ENCODE results near the gene HIVEP3. TPM values are rescaled to one million over a fixed set of nuclear protein-coding genes. Genes with fewer than 3 reads are reported as not detected.

Gene HIVEP3
- total RNA-seq, 1 experiment from 2014 or later = not detected

DNA sequence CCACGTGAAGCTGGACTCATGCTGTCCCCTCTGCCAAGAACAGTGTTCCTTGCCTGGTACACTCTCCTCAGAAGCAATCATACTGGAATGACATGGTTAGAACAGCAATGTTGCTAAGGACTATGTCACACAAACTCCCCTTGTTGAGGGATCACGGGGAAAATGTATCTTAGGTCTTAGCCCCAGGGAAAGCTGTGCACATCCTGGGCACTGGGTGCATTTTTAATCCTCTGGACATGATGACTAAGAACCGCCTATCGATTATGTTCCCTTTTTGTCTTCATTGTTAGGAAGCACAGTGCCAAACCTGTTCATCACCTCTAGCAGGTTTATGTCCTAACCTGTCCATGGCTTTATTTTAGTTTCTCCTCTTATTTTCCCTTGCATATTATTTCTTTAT lies 115.1 kb downstream of the HIVEP3 start:
- in situ Hi-C loops (cut with HindIII; ENCODE audit: low sequenced_read_pairs) = no loop called here
- peak; percentile 48 for DNase-seq (ENCODE audit: low spot score)

- peak; percentile 76 for DNase-seq (ENCODE audit: low spot score)
- in situ Hi-C loops (cut with HindIII; ENCODE audit: low sequenced_read_pairs) = no loop called here
Observed at GRCh38 chr1:41802532-41803501, 115.9 kb downstream of the HIVEP3 start.

DNA sequence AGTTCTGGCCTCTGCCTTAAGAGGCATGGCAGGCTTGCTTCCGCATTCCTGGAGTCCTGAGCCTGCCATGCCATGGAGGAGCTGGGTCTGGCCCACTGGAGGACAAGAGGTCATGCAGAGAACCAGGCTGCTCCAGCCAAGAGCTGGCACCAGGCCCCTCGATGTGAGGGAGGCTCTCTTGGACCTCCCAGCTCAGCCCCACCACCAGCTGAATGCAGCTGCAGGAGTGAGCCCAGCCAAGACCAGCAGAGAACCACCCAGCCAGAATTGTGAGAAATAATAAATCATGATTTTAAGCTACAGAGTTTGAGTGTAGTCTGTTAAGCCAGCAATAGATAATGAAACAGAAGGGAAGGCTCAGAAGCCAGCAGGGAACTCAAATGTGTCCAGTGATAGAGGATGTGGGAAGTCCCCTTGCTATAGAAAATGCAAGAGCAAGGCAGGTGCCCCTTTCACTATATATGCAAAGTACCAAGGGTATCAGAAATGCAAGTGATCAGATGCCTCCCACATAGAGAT lies 118.4 kb downstream of the HIVEP3 start:
- peak; percentile 56 for DNase-seq (ENCODE audit: low spot score)
- in situ Hi-C loops (cut with HindIII; ENCODE audit: low sequenced_read_pairs) = no loop called here

GRCh38 chr1:41799723-41800122 lies 119.0 kb downstream of the HIVEP3 start:
- no peak for DNase-seq (ENCODE audit: low spot score)
- in situ Hi-C loops (cut with HindIII; ENCODE audit: low sequenced_read_pairs) = no loop called here

- DNase-seq (ENCODE audit: low spot score) = no peak
- in situ Hi-C loops (cut with HindIII; ENCODE audit: low sequenced_read_pairs) = no loop called here
Observed at GRCh38 chr1:41799205-41799604, 119.5 kb downstream of the HIVEP3 start.

DNA sequence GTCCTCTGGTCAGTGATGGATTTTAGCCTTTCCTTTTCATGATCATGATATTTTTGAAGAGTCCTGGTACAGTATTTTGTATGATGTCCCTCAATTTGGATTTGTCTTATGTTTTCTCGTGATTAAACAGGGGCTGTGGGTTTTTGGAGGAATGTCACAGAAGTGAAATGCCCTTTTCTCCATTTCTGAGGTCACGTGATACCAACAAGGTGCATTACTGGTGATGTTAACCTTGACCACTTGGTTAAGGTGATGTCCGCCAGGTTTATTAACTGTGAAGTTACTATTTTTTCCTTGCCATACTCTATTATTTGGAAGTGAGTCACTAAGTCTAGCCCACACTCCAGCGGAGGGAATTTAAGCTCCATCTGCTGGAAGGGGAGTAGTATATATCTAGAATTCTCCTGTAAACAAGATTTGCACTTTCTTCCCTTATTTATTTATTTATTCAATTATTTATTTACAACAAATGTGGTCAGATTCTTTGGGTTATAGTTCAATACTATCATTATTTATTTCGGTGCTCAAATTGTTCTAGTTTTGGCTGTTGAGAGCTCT lies 123.4 kb downstream of the HIVEP3 start:
- DNase-seq (ENCODE audit: low spot score) = no peak

GRCh38 chr1:41794031-41794430 lies 124.7 kb downstream of the HIVEP3 start:
- in situ Hi-C loops (cut with HindIII; ENCODE audit: low sequenced_read_pairs) = no loop called here

More for the DNA sequence above, 123.4 kb downstream of the HIVEP3 start:
- in situ Hi-C loops (cut with HindIII; ENCODE audit: low sequenced_read_pairs) = no loop called here

DNA sequence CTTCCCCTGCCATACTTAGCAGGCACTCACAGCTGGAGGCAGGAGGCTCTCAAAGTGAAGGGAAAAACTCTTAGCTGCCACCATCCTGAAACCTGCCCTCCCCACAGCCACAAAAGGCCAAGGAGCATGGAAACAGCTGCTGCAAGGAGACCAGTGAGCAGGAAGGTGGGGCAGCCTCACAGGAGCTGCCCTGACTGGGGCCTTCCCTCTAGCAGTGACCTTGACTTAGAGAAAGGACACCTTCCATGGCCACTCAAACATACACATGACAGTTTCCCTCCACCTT lies 126.3 kb downstream of the HIVEP3 start:
- DNase-seq (ENCODE audit: low spot score) = no peak
- in situ Hi-C loops (cut with HindIII; ENCODE audit: low sequenced_read_pairs) = no loop called here

More at GRCh38 chr1:41794031-41794430, 124.7 kb downstream of the HIVEP3 start:
- no peak for DNase-seq (ENCODE audit: low spot score)

DNA sequence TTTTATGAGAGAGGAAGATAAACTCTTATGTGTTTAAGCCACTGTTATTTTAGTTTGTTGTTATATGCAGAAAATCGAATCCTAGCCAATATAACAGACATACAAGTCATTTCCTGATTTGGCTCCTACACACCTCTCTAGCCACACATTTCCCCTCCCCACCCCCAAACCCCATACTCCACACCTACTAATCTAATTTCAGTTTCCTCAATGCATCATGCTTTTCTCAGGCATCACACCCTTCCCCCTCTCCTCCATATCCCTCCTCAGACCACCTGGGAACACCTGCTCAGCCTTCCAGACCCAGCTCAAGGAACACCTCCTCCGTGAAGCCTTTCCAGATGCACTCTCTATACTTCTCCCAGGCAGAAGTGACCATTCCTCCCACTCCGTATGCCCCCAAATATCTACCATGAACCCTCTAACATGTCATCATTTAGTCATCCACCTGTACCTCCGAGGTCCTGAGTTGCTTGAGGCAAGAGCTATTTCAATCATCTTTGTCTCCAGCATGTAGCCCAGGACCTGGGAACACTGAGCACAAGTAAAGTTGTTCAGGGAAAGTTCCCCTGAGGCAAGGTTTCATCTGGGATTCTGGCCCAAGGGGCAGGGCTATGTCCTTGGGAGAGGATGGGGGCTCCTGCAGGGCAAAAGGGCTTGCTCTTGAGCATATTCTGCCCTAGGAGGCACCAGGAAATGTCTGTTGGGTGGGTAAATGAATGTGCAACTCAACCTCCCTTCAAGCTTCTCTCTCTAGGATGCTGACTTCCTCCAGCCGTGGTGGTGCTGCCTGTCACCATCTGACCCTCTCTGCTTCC lies 126.8 kb downstream of the HIVEP3 start:
- DNase-seq (ENCODE audit: low spot score) = no peak
- in situ Hi-C loops (cut with HindIII; ENCODE audit: low sequenced_read_pairs) = no loop called here

DNA sequence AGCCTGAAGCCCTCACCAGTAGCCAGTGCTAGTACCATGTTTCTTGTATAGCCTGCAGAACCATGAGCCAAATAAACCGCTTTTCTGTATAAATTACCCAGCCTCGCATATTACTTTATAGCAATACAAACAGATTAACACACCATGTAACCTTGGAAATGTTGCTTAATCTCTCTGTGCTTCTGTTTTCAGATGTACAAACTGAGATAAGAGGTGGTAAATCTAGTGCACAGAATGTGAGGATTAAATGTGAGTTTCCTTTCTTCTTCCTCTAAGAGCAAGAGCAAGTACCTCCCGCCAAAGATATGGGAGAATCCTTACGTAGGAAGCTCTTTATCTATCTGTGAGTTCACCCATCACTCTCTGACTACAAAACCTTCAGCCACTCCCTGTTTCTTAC lies 128.4 kb downstream of the HIVEP3 start:
- DNase-seq (ENCODE audit: low spot score) = no peak
- in situ Hi-C loops (cut with HindIII; ENCODE audit: low sequenced_read_pairs) = no loop called here

GRCh38 chr1:41789661-41790330 lies 128.9 kb downstream of the HIVEP3 start:
- no peak for DNase-seq (ENCODE audit: low spot score)
- in situ Hi-C loops (cut with HindIII; ENCODE audit: low sequenced_read_pairs) = no loop called here

- in situ Hi-C loops (cut with HindIII; ENCODE audit: low sequenced_read_pairs) = no loop called here
- DNase-seq (ENCODE audit: low spot score) = peak; percentile 73
Observed at GRCh38 chr1:41788427-41788826, 130.3 kb downstream of the HIVEP3 start.

DNA sequence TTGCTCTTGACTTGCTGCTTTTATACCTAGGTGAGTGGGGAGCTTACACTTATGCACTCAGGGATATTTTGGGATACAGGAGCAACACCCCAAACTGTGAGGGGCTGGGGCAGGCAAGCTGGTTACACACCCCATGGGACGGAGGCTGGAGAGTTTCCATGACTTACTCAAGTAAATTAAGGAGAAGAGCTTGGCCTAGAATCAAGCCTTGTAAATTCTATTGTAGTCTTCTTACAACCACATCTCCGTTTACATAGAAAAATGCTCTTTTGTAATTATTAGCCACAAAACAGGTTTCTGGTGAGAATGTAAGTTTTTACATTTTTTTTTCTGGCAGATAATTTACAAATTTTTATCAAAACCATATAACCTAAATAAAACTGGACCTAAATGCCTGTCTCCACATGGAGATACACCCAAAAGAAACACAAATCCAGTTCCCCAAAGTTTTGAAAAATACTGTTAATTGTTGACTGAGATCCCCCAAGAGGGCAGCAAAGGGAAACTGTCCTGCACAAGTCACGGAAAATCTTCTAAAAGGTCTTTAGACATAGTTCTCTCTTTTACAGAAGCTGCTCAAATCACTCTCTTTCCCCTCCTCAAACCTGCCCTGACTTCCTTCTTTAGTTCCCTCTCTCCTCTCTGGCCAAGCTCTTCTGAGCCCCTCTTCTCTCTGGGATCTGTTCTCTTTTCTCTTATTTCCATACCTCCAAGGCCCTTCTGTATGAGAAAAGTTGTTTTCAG lies 134.0 kb downstream of the HIVEP3 start:
- DNase-seq (ENCODE audit: low spot score) = no peak
- in situ Hi-C loops (cut with HindIII; ENCODE audit: low sequenced_read_pairs) = no loop called here

DNA sequence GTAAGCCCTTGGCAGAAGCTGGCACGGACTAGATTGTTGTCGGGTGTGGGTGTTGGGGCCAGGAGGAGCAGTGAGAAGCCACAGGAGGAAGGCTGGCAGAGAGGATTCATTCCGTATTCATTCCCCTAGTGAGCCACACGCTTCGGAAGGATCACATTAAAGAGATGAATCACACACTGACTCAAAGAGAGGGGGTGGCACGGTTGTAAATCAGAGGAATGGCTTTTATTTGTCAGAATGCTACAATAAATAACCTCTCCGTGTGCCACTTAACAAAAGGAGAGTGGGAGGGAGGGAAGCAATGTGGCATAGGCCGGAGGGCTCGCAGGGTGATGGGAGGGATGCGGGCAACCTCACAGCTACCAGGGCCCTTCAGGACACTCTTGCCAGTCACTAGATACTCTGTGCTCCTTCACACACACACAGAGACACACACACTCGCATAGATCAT lies 135.5 kb downstream of the HIVEP3 start:
- in situ Hi-C loops (cut with HindIII; ENCODE audit: low sequenced_read_pairs) = no loop called here
- DNase-seq (ENCODE audit: low spot score) = peak; percentile 45

DNA sequence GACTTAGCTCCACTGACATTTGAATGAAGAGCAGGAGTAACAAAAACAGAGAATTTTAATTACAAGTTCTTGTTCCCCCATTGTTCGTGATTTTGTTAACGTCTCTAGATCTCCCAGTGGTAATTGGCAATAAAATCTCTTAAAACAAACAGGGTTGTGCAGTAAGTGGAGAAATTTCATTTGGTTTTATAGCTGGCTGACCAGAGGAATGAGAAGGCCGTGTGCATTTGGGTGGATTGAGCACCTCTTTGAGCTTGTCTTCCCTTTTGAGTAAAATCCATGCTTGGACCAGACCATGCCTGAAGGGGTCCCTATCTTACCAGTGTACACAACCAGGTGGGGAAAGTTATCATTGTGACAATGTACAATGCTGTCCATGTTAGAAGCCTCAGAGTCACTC lies 137.8 kb downstream of the HIVEP3 start:
- DNase-seq (ENCODE audit: low spot score) = no peak
- in situ Hi-C loops (cut with HindIII; ENCODE audit: low sequenced_read_pairs) = no loop called here

DNA sequence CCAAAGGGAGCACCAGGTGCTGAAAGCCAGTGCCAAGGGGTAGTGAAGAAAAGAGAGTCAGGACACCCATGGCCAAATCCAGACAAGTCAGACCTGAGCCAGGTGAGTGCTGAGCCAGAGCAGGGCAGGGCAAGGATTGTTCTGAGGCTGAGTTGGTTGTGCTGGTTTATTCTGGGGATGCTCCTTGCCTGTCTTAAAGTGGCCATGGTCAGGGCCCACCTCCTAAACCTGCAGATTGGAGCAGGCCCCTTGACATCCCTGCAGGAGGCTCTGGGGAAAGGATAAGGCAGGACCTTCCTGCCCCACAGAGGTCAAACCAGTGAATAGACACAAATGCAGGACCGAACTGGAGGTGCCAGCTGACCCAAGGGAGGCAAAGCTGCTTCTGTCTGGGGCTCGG lies 138.4 kb downstream of the HIVEP3 start:
- in situ Hi-C loops (cut with HindIII; ENCODE audit: low sequenced_read_pairs) = no loop called here

GRCh38 chr1:41779360-41779759 lies 139.4 kb downstream of the HIVEP3 start:
- no peak for DNase-seq (ENCODE audit: low spot score)
- in situ Hi-C loops (cut with HindIII; ENCODE audit: low sequenced_read_pairs) = no loop called here

More for the DNA sequence above, 138.4 kb downstream of the HIVEP3 start:
- DNase-seq (ENCODE audit: low spot score) = no peak

DNA sequence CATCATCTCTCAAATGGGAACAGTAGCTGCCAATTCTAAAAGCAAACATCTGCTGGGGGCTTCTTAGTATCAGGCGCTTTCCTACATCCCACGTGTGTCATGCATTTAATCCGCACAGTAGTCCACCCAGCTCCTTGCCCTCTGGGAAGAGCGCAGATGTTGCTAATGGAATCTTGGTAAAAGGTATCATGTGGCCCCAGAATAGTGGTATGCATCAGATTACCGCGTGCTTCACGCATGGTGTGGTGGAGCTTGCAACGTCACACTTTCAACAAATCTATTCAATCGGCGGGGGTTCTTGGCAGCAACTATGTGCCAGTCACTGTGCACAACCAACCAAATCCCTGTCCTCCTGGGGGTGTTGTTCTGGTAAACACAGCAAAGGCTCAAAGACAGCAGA lies 141.0 kb downstream of the HIVEP3 start:
- in situ Hi-C loops (cut with HindIII; ENCODE audit: low sequenced_read_pairs) = no loop called here

More for the DNA sequence above, 141.0 kb downstream of the HIVEP3 start:
- no peak for DNase-seq (ENCODE audit: low spot score)
